Measurements from ENCODE around the gene C6orf141. TPM values are rescaled to one million over a fixed set of nuclear protein-coding genes. Genes with fewer than 3 reads are reported as not detected.

Gene C6orf141
- 7.8 to 10.1 TPM (median 9.2 TPM) in 5 replicates for total RNA-seq (2022; extraction: Qiagen RNA extraction)

DNA sequence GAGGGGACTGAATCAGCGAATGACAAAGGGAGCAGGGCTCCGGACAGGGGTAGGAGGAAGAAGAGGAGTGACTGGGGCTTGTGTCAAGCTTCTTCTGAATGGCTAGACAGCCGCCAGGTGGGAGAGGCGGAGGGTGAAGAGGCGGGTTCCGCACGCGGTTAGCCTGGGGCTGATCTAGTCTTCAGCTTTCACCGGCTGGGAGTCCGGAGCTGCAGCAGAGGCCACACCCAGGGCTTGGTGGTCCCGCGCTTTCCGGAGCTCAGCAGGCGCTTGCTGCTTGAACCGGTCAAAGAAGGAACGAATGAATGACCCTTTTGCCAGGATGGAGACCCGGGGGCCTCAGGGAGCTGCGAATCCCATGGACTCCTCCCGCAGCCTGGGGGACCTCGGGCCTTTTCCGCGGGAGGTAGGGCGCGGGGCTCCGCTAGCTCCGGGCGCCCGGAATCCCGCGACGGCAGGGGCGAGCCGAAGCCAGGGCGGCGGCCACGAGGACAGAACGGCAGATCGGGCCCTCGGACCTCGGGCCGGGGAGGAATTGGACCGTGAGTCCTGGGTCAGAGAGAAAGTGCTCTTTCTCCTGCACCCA is at the start of gene C6orf141:
Gene C6orf141 (plus strand): TSS at position 177 of the 586 bp plus-strand sequence. CDS start 125 bp downstream, at position 302.

Other genes starting within 250 kb of the C6orf141 start
- 5.4 to 8.3 TPM (median 6.6 TPM) in 5 replicates for gene MMUT, start 87.4 kb upstream of the C6orf141 start, total RNA-seq (2022; extraction: Qiagen RNA extraction)
- gene CENPQ, start 87.3 kb upstream of the C6orf141 start, total RNA-seq (2022; extraction: Qiagen RNA extraction), result 5.6 to 7.6 TPM (median 7.1 TPM) in 5 replicates
- not detected in 5 replicates for gene GLYATL3, start 50.7 kb upstream of the C6orf141 start, total RNA-seq (2022; extraction: Qiagen RNA extraction)
- not detected in 5 replicates for gene RHAG, start 86.2 kb downstream of the C6orf141 start, total RNA-seq (2022; extraction: Qiagen RNA extraction)
- not detected in 5 replicates for gene CRISP2, start 162.9 kb downstream of the C6orf141 start, total RNA-seq (2022; extraction: Qiagen RNA extraction)
- not detected in 5 replicates for gene CRISP3, start 193.7 kb downstream of the C6orf141 start, total RNA-seq (2022; extraction: Qiagen RNA extraction)
- gene PGK2, start 236.6 kb downstream of the C6orf141 start, total RNA-seq (2022; extraction: Qiagen RNA extraction), result not detected in 5 replicates

Measured in A549 treated with Hydrocortisone at 1 μM for 4 hours (cell line).